Midbrain (tissue), 1 donor: ENCODE measurements around the gene HMGB2.
A peak's percentile ranks its signal among the peaks of the same experiment; 100 is the strongest.

Experiments
- DNase-seq: peaks from one replicate; lab custom pipeline; 2025; lab: John Stamatoyannopoulos, UW

The HMGB2 gene

DNA sequence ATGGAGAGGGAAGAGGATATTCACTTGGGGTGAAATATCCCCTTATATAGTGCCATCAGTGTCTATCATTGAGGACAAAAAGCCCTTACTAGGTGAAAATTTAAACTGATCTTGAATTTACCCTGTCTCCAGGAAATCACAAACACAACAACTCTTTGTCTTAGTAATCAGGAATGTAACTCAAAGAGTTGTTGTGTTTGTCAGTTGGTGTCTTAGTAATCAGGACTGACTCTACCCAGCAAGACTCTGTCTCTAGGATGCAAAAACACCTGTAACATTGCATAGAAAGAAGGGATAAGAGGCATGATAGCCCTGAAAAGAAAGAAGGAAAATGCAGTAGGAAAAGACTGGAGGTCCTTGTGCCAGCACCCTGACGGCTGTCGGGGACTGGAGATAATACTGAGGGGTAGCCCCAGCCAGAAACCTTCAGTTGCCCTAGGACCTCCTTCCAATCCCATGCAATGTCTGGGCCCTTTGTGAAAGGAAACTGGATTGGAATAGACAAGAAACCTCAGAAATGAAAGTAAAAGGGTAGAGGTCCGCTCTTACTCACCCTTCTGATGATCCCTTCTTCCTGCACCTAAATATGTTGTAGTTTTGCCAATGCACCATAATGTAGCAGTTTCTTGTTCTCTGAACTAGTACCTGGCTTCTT is 45.3 kb downstream of the HMGB2 start:
- no peak for DNase-seq

DNA sequence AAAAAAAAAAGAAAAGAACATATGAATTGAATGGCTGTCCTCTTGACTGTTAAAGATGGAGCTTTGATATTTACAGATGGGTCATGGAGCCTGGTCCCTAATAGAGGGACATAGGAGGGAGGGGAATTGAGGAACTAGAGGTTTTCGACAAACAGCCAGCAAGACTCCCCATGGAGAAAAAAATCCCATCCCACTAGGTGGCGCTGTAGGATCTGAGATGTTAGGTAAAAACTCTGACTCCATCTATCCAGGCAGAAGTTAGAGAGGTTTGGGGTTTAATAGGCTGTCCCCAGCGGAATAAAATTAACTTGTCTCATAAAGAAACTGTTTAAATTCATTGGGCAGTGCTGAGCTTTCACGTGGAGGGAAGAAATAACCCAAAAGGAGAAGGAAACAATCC is 45.9 kb downstream of the HMGB2 start:
- peak; percentile 46 for DNase-seq

DNA sequence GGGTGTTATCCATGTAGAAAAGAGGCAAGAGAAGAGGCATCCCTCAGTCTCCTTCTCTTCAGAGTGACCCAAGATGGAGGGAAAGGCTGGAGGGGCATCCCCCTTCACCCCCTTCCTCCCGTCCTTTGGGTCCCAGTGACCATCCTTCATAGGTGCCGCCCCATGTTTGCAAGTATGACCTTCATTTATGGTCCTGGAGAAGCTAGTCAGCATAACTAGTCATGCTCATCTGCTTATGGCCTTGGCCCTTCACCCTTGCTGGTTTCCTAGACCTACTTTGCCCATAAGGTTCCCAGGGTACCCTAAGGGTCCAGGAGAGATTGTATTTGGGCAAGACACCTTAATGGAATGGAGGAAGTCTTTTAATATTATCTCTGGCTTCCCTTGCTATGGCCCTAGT is 46.7 kb downstream of the HMGB2 start:
- DNase-seq, result no peak

DNA sequence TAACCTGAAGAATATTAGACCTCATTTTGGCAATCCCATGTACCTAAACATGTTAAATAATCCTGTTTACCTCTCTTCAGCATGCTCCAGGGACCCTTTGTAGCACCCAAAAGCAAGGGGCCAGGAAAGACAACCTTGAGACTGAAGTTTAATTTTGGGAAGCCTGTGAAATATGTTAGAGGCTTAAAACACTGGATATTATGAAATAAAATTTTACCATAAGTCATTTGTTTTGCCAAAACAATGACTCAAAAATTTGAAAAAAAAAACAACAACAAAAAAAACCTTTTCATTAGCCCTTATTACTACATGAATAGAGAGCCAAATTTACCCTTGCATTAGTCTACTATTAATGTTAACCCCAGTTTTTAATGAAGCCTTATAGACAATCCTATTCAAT is 49.7 kb downstream of the HMGB2 start:
- DNase-seq, result no peak

DNA sequence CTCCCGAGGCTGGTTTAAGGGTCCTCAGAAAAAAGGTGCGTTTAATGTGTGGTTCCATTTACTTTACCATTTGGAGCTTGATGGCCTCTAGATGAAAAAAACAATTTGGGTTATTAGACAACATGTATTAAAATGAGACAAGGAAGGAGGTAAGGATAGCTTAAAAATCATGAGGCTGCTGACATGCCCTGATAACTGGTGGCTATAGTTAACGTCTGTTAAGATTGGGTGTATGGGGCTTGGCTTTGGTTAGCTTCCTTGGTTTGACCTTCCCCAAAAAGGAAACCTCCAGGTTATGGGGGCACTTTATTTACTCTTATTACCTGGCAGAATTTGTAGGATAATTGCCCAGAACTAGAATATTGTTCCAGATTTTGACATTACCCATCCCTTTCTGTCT is 51.5 kb downstream of the HMGB2 start:
- DNase-seq, result no peak

DNA sequence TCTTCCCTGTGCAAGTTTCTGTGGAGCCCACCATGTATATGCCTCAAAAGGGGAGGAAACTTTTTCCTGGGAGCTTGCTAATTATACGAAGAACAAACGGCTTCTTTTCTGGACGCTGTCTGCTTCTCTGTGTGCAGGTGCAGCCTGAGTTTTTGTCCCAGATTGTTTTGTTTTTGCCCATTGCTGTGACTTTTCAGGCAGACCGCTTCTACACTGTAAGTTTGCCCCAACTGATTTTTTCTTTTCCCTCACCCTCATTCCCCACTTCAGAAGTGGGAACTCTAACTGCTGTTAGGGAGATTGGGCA is 51.9 kb downstream of the HMGB2 start:
- no peak for DNase-seq

DNA sequence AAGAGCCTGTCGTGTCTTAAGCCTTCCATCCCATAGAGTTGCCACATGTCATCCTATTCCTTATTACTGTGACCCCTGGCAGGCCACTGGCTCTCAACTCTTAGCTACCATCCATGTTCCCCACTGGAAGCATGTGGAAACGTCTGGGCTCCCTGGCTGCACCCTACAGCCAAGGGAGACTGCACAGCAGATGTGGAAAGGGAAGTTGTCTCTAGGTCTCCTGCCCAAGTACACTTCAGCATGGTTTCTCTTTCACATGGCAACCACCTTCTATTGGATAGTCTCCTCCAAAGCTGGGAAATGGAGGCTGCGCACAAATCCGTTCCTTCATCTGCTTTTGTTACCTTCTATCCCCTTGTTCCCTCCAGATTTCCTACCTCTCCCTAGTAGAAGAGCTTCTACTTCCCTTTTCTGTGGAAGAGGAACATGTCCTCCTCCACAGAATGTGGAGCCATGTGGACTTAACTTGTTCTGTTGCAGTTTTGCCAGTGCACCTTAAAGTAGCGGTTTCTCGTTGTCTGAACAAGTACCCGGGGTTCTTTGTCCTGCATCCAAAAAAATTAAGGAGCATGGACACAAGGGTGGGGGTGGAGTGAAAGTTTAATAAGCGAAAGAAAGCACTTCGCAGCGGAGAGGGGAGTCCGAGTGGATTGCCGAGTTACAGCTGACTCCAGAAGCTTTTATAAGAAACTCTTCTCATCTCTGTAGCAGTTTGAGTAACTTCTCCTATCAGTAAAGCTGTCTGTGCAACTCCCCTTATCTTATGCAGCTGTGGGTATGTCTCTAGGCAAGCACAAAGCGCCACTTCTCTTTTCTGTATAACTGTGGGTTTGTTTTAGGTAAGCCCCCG is 52.5 kb downstream of the HMGB2 start:
- DNase-seq, result no peak
